GM19438 (cell line): Measurements from ENCODE around the gene MMEL1.
"Not testable (repeated sequence)": the region's sequence is repeated elsewhere in the genome, so short reads cannot be mapped to it uniquely, and the experiment has no call there.

Experiments used
- ATAC-seq: cut with Tn5 transposase; IDR thresholded peaks from one replicate; pipeline ENCODE4 v1.9.1; 2021; ENCODE audit warnings: low read depth; ENCODE audit not compliant: unreplicated experiment

MMEL1 gene

GRCh38 chr1:2632561-2633361, at the start of gene MMEL1:
TSS of gene MMEL1 (minus strand) at chr1:2633016. CDS start at chr1:2629484, 3,532 bp downstream.
- ATAC-seq: no peak

GRCh38 chr1:2676726-2677125, 43.9 kb upstream of the MMEL1 start:
- not testable (repeated sequence) for ATAC-seq

GRCh38 chr1:2671656-2672055, 38.8 kb upstream of the MMEL1 start:
- not testable (repeated sequence) for ATAC-seq

- not testable (repeated sequence) for ATAC-seq
Measured at GRCh38 chr1:2659806-2660205, 27.0 kb upstream of the MMEL1 start.

GRCh38 chr1:2657909-2658308, 25.1 kb upstream of the MMEL1 start:
- ATAC-seq: not testable (repeated sequence)

- not testable (repeated sequence) for ATAC-seq
Measured at GRCh38 chr1:2657124-2657523, 24.3 kb upstream of the MMEL1 start.

- ATAC-seq: not testable (repeated sequence)
Measured at GRCh38 chr1:2655598-2656434, 23.0 kb upstream of the MMEL1 start.

GRCh38 chr1:2654443-2654948, 21.7 kb upstream of the MMEL1 start:
- not testable (repeated sequence) for ATAC-seq

- not testable (repeated sequence) for ATAC-seq
Measured at GRCh38 chr1:2653741-2654442, 21.1 kb upstream of the MMEL1 start.

- ATAC-seq: not testable (repeated sequence)
Measured at GRCh38 chr1:2652926-2653571, 20.2 kb upstream of the MMEL1 start.

GRCh38 chr1:2652152-2652925, 19.5 kb upstream of the MMEL1 start:
- not testable (repeated sequence) for ATAC-seq

- no peak for ATAC-seq
Measured at GRCh38 chr1:2650967-2651645, 18.3 kb upstream of the MMEL1 start.

GRCh38 chr1:2646837-2647236, 14.0 kb upstream of the MMEL1 start:
- ATAC-seq: no peak

GRCh38 chr1:2645776-2646175, 13.0 kb upstream of the MMEL1 start:
- ATAC-seq: no peak

- no peak for ATAC-seq
Measured at GRCh38 chr1:2645143-2645542, 12.3 kb upstream of the MMEL1 start.

- ATAC-seq: no peak
Measured at GRCh38 chr1:2644591-2645101, 11.8 kb upstream of the MMEL1 start.

- ATAC-seq: no peak
Measured at GRCh38 chr1:2644171-2644570, 11.4 kb upstream of the MMEL1 start.

GRCh38 chr1:2643414-2644077, 10.7 kb upstream of the MMEL1 start:
- no peak for ATAC-seq
